ENCODE data around the gene ACTL7A.

- TF ChIP-seq CTCF (IDR thresholded peaks at IDR 0.05) (no peak), POLR2AphosphoS5 (IDR thresholded peaks at IDR 0.05) (no peak)
These were observed 24.0 kb upstream of the ACTL7A start for GRCh38 chr9:108838017-108838416.
